Activated CD8-positive, alpha-beta memory T cell treated with anti-CD3 and anti-CD28 coated beads, Interleukin-2, amount 50 U/mL, for 48 hours (primary cell): ENCODE measurements around the gene TMEM131.

Experiments
- DNase-seq: peaks from one replicate; pipeline ENCODE4 v3.0.0-alpha.2; 2020

Gene TMEM131

GRCh38 chr2:97797355-97797754 is 198.4 kb downstream of the TMEM131 start:
- no peak for DNase-seq

GRCh38 chr2:97796465-97797126 is 199.2 kb downstream of the TMEM131 start:
- no peak for DNase-seq

GRCh38 chr2:97792416-97792815 is 203.3 kb downstream of the TMEM131 start:
- no peak for DNase-seq

- no peak for DNase-seq
These were observed 206.6 kb downstream of the TMEM131 start for GRCh38 chr2:97788986-97789644.

- no peak for DNase-seq
These were observed 209.9 kb downstream of the TMEM131 start for GRCh38 chr2:97785818-97786217.

GRCh38 chr2:97784953-97785352 is 210.8 kb downstream of the TMEM131 start:
- DNase-seq = no peak

GRCh38 chr2:97781981-97782380 is 213.8 kb downstream of the TMEM131 start:
- DNase-seq = no peak

GRCh38 chr2:97779141-97779540 is 216.6 kb downstream of the TMEM131 start:
- no peak for DNase-seq

- DNase-seq = no peak
These were observed 220.7 kb downstream of the TMEM131 start for GRCh38 chr2:97775074-97775473.

GRCh38 chr2:97774425-97774824 is 221.3 kb downstream of the TMEM131 start:
- no peak for DNase-seq

- no peak for DNase-seq
These were observed 225.3 kb downstream of the TMEM131 start for GRCh38 chr2:97770445-97770844.

GRCh38 chr2:97769711-97770110 is 226.0 kb downstream of the TMEM131 start:
- no peak for DNase-seq

GRCh38 chr2:97769308-97769707 is 226.4 kb downstream of the TMEM131 start:
- DNase-seq = no peak

- no peak for DNase-seq
These were observed 229.2 kb downstream of the TMEM131 start for GRCh38 chr2:97766567-97766966.

GRCh38 chr2:97765933-97766332 is 229.8 kb downstream of the TMEM131 start:
- DNase-seq = no peak

- DNase-seq = no peak
These were observed 231.0 kb downstream of the TMEM131 start for GRCh38 chr2:97764559-97765263.

- DNase-seq = no peak
These were observed 232.4 kb downstream of the TMEM131 start for GRCh38 chr2:97763176-97763845.

GRCh38 chr2:97761192-97761591 is 234.6 kb downstream of the TMEM131 start:
- DNase-seq = peak; percentile 78

GRCh38 chr2:97760480-97761049 is 235.2 kb downstream of the TMEM131 start:
- DNase-seq = no peak

GRCh38 chr2:97759727-97760407 is 235.9 kb downstream of the TMEM131 start:
- DNase-seq = no peak

GRCh38 chr2:97758131-97758705 is 237.5 kb downstream of the TMEM131 start:
- DNase-seq = no peak

GRCh38 chr2:97757062-97757461 is 238.7 kb downstream of the TMEM131 start:
- no peak for DNase-seq
